Type B pancreatic cell (in vitro differentiated cells): ENCODE measurements around the gene TBX18. TPM values are rescaled to one million over a fixed set of nuclear protein-coding genes. Genes with fewer than 3 reads are reported as not detected.

Experiments used
- DNase-seq: peaks from one replicate; pipeline ENCODE4 v3.0.0; 2021; ENCODE audit warnings: mixed read lengths; ENCODE audit not compliant: unreplicated experiment; ENCODE audit errors: extremely low spot score
- H3K27ac Mint-ChIP-seq: 2 replicates; pipeline ENCODE4 v1.8.0; 2021; ENCODE audit warnings: mild to moderate bottlenecking, mixed read lengths
- H3K27me3 Mint-ChIP-seq: 2 replicates; pipeline ENCODE4 v1.8.0; 2021; ENCODE audit warnings: mixed read lengths
- H3K36me3 Mint-ChIP-seq: 2 replicates; pipeline ENCODE4 v1.8.0; 2021; ENCODE audit warnings: mixed read lengths
- H3K4me1 Mint-ChIP-seq: one replicate; pipeline ENCODE4 v1.8.0; 2021; ENCODE audit warnings: mixed read lengths; ENCODE audit not compliant: unreplicated experiment
- H3K4me3 Mint-ChIP-seq: 2 replicates; pipeline ENCODE4 v1.8.0; 2021; ENCODE audit warnings: mild to moderate bottlenecking, mixed read lengths
- H3K9me3 Mint-ChIP-seq: 2 replicates; pipeline ENCODE4 v1.8.0; 2021; ENCODE audit warnings: mixed read lengths
- total RNA-seq: library from RNA; stranded (reverse); gene quantifications from 2 replicates; pipeline ENCODE4 v1.2.1, GENCODE V29; 2021; ENCODE audit warnings: low replicate concordance
- TF ChIP-seq, protein P1 (sequence below): fragments of 200-600 bp; sonication (generic); conservative IDR thresholded peaks from 2 replicates; pipeline ENCODE4 v1.5.0; 2021; ENCODE audit warnings: antibody characterized with exemption, mild to moderate bottlenecking

Gene TBX18
- total RNA-seq, 1 donor from 2014 or later = 8.2 TPM

DNA sequence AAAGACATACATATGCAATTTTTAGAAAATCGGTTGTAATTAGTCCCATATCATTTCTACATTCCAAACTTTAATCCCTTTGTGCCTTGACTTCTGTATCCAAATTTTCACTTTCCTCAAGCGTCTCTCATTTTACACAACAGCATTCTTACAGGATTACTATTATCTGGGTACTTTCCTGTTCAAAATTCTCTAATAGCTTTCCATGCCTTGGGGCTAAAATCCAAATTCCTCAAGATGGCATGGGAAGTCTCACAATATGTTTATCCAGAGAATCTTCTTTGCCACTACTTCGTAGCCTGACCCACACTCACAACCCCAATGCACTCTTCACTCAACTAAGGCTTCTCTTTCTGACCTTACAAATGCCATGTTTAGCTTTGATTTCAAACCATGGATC is 125.0 kb downstream of the TBX18 start:
- no peaks in the 10 kb centered on the region for H3K9me3 Mint-ChIP-seq
- no peak overlapping the region for H3K4me3 Mint-ChIP-seq
- H3K4me1 Mint-ChIP-seq = no peaks in the 10 kb centered on the region
- peaks cover 7% of the 10 kb centered on the region for H3K27me3 Mint-ChIP-seq
- no peak for DNase-seq
- no peaks in the 10 kb centered on the region for H3K36me3 Mint-ChIP-seq
- TF ChIP-seq, protein P1, sequence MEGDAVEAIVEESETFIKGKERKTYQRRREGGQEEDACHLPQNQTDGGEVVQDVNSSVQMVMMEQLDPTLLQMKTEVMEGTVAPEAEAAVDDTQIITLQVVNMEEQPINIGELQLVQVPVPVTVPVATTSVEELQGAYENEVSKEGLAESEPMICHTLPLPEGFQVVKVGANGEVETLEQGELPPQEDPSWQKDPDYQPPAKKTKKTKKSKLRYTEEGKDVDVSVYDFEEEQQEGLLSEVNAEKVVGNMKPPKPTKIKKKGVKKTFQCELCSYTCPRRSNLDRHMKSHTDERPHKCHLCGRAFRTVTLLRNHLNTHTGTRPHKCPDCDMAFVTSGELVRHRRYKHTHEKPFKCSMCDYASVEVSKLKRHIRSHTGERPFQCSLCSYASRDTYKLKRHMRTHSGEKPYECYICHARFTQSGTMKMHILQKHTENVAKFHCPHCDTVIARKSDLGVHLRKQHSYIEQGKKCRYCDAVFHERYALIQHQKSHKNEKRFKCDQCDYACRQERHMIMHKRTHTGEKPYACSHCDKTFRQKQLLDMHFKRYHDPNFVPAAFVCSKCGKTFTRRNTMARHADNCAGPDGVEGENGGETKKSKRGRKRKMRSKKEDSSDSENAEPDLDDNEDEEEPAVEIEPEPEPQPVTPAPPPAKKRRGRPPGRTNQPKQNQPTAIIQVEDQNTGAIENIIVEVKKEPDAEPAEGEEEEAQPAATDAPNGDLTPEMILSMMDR = no peak
- H3K27ac Mint-ChIP-seq = no peak overlapping the region

DNA sequence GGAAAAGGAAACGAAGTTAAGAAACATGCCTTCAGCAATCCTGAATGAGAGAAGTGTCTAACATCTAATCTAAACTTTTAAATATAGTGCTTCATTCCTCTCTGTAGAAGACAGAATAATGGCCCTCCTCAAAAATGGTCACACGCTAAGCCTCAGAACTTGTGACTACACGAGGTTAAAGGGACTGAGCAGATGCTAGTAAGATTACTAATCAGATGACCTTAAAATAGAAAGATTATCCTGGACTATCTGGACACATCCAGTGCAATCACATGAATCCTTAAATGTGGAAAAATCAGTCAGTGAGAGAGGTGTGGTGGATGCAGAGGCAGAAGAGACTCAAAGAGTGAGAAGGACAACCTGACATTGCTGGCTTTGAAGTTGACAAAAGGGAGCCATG is 126.1 kb downstream of the TBX18 start:
- Mint-ChIP-seq H3K36me3 (no peaks in the 10 kb centered on the region), H3K27ac (no peak overlapping the region), H3K27me3 (peaks cover 2% of the 10 kb centered on the region), H3K4me3 (no peak overlapping the region), H3K9me3 (no peaks in the 10 kb centered on the region), H3K4me1 (no peaks in the 10 kb centered on the region)
- no peak for DNase-seq
- TF ChIP-seq, protein P1 = no peak
